GM12878 (cell line): ENCODE measurements around the gene OR6C70. TPM values are rescaled to one million over a fixed set of nuclear protein-coding genes. Genes with fewer than 3 reads are reported as not detected.

Experiments
- ATAC-seq: fragments of 200-7000 bp; cut with Tn5 transposase; 3 replicates; pipeline ENCODE4 v1.9.1; 2020; ENCODE audit warnings: mild to moderate bottlenecking, moderate library complexity
- BruUV-seq: library from RNA; stranded (reverse); fragments of 400-500 nt; replicated peaks from 2 replicates; lab custom pipeline; 2021; lab: Mats Ljungman, UMichigan
- CTCF ChIA-PET: fragments of 300-600 bp; sonication (Branson Sonifier 250); formaldehyde crosslinking; extraction: SDS; loops from one replicate; lab custom pipeline; 2021; ENCODE audit warnings: inconsistent platforms; lab: Yijun Ruan, JAX
- POLR2A ChIA-PET: fragments of 350-600 bp; formaldehyde crosslinking; extraction: SDS; loops from one replicate; lab custom pipeline; 2021; ENCODE audit warnings: inconsistent platforms; lab: Charles Lee
- RAD21 ChIA-PET: fragments of 300-600 bp; sonication (Branson Sonifier 250); formaldehyde crosslinking; loops from one replicate; lab custom pipeline; 2023; ENCODE audit warnings: antibody characterized with exemption; ENCODE audit not compliant: unreplicated experiment; lab: Charles Lee
- SMC1A ChIA-PET: fragments of 300-600 bp; sonication (Branson Sonifier 250); formaldehyde crosslinking; loops from one replicate; lab custom pipeline; 2023; ENCODE audit not compliant: unreplicated experiment, uncharacterized antibody; lab: Charles Lee
- DNase-seq: peaks from one replicate; pipeline ENCODE4 v3.0.0-alpha.2; 2011; ENCODE audit warnings: low read depth, low spot score
- FAIRE-seq: peaks from 3 replicates; lab custom pipeline; 2011; peaks lifted over from hg19 to GRCh38; lab: Jason Lieb, UNC
- H2AFZ ChIP-seq: 2 replicates; pipeline ENCODE4 v1.6.0; 2011; ENCODE audit warnings: low read depth, low read length, control low read depth; ENCODE audit not compliant: control insufficient read depth
- H3K27ac ChIP-seq: 2 replicates; pipeline ENCODE4 v1.5.1; 2011; ENCODE audit warnings: control low read depth; ENCODE audit not compliant: control insufficient read depth, insufficient read depth
- H3K27me3 ChIP-seq, 2 experiments: replicated peaks in 1 of 2; 2 replicates each; pipeline versions ENCODE4 v1.6.0 to v1.6.1; 2011; ENCODE audit warnings: low read length in 1 of 2; ENCODE audit not compliant: control insufficient read depth in 2 of 2, insufficient read depth in 2 of 2
- H3K36me3 ChIP-seq, 2 experiments: 2 replicates each; pipeline ENCODE4 v1.5.1; 2011; ENCODE audit warnings: low read length in 1 of 2; ENCODE audit not compliant: control insufficient read depth in 2 of 2, insufficient read depth in 2 of 2
- H3K4me1 ChIP-seq: 2 replicates; pipeline ENCODE4 v1.6.1; 2011; ENCODE audit warnings: mild to moderate bottlenecking, low read length, moderate library complexity, mixed read lengths; ENCODE audit not compliant: control insufficient read depth, insufficient read depth
- H3K4me2 ChIP-seq: 2 replicates; pipeline ENCODE4 v1.6.0; 2011; ENCODE audit warnings: control low read depth; ENCODE audit not compliant: control insufficient read depth, insufficient read depth
- H3K4me3 ChIP-seq: fragments of 200-600 bp; sonication (generic); 2 replicates; pipeline ENCODE4 v1.5.1; 2016
- H3K79me2 ChIP-seq: 2 replicates; pipeline ENCODE4 v1.6.0; 2011; ENCODE audit warnings: low read length; ENCODE audit not compliant: control insufficient read depth, insufficient read depth
- H3K9ac ChIP-seq: 2 replicates; pipeline ENCODE4 v1.8.0; 2011; ENCODE audit warnings: low read length, control low read depth, mixed read lengths; ENCODE audit not compliant: control insufficient read depth, insufficient read depth
- H3K9me3 ChIP-seq: replicated peaks from 3 replicates; pipeline ENCODE4 v1.5.1; 2011; ENCODE audit warnings: mild to moderate bottlenecking, low read length; ENCODE audit not compliant: control insufficient read depth, insufficient read depth
- H4K20me1 ChIP-seq: 2 replicates; pipeline ENCODE4 v1.6.0; 2011; ENCODE audit not compliant: control insufficient read depth, insufficient read depth
- CHD4 ChIP-seq: fragments of 200-600 bp; sonication (generic); IDR thresholded peaks from 2 replicates; pipeline ENCODE4 v1.6.1; 2016; ENCODE audit warnings: mild to moderate bottlenecking
- GATAD2B ChIP-seq: fragments of 450-650 bp; conservative IDR thresholded peaks from 2 replicates; pipeline ENCODE4 v1.6.1; 2017; ENCODE audit warnings: low read depth, mild to moderate bottlenecking, moderate library complexity
- HDAC6 ChIP-seq: fragments of 200-600 bp; sonication (generic); IDR thresholded peaks from one replicate; pipeline ENCODE4 v1.8.0; 2017; ENCODE audit warnings: antibody characterized with exemption; ENCODE audit not compliant: unreplicated experiment
- HSF1 ChIP-seq: fragments of 150-350 bp; IDR thresholded peaks from 2 replicates; pipeline ENCODE4 v1.6.1; 2014; ENCODE audit warnings: mild to moderate bottlenecking, low read depth, low read length
- JUND ChIP-seq: IDR thresholded peaks from 2 replicates; pipeline ENCODE4 v1.6.1; 2012; ENCODE audit warnings: low read depth, mild to moderate bottlenecking, low read length, improper control_type of control experiment, moderate library complexity
- KLF5 ChIP-seq: fragments of 450-650 bp; IDR thresholded peaks from 2 replicates; pipeline ENCODE4 v1.6.1; 2014; ENCODE audit warnings: mild to moderate bottlenecking; ENCODE audit not compliant: partially characterized antibody
- MAX ChIP-seq: IDR thresholded peaks from 2 replicates; pipeline ENCODE4 v1.6.1; 2012; ENCODE audit warnings: low read depth, low read length, improper control_type of control experiment
- NFXL1 ChIP-seq: fragments of 450-650 bp; IDR thresholded peaks from 2 replicates; pipeline ENCODE4 v1.6.1; 2017; ENCODE audit warnings: antibody characterized with exemption, mild to moderate bottlenecking, borderline replicate concordance
- PBX3 ChIP-seq: IDR thresholded peaks from 2 replicates; pipeline ENCODE4 v1.6.1; 2011; ENCODE audit warnings: mild to moderate bottlenecking, low read depth, low read length, moderate library complexity; ENCODE audit not compliant: insufficient replicate concordance
- POLR2AphosphoS2 ChIP-seq: IDR thresholded peaks from 2 replicates; pipeline ENCODE4 v1.6.1; 2011; ENCODE audit warnings: low read depth, mild to moderate bottlenecking, low read length, improper control_type of control experiment, moderate library complexity
- SKIL ChIP-seq: fragments of 450-650 bp; IDR thresholded peaks from 2 replicates; pipeline ENCODE4 v1.6.1; 2017; ENCODE audit warnings: mild to moderate bottlenecking, low read depth, inconsistent platforms; ENCODE audit not compliant: poor library complexity, severe bottlenecking
- SMAD1 ChIP-seq: fragments of 450-650 bp; IDR thresholded peaks from 2 replicates; pipeline ENCODE4 v1.6.1; 2018; ENCODE audit warnings: mild to moderate bottlenecking, low read depth; ENCODE audit not compliant: partially characterized antibody
- SMARCA5 ChIP-seq: fragments of 450-650 bp; IDR thresholded peaks from 2 replicates; pipeline ENCODE4 v1.6.1; 2017; ENCODE audit warnings: mild to moderate bottlenecking
- TCF3 ChIP-seq: IDR thresholded peaks from 2 replicates; pipeline ENCODE4 v1.6.1; 2012; ENCODE audit warnings: low read depth, mild to moderate bottlenecking, low read length, borderline replicate concordance; ENCODE audit not compliant: insufficient read depth
- ZNF274 ChIP-seq: IDR thresholded peaks from one replicate; pipeline ENCODE4 v1.8.0; 2011; ENCODE audit not compliant: insufficient read length, insufficient read depth
- in situ Hi-C: fragments of 300-500 bp; cut with MboI; formaldehyde crosslinking; loops from 9 replicates; pipeline ENCODE4 v1.14.3; 2018; ENCODE audit warnings: mixed read lengths
- intact Hi-C: fragments of 100-400 bp; cut with micrococcal nuclease; formaldehyde crosslinking; loops from one replicate; pipeline ENCODE4 v1.14.2; 2022; ENCODE audit not compliant: unreplicated experiment
- polyA plus RNA-seq, 11 experiments: library from polyadenylated mRNA; depleted of rRNA in 4 of 11; unstranded in 6 of 11; stranded (reverse) in 5 of 11; fragments of >200 nt; fragmentation: Nextera tagmentation in 4 of 11; fragmentation: Illumina TruSeq in 1 of 11; extraction: Ambion mirVana in 4 of 11; extraction: Trizol in 1 of 11; gene quantifications; 1 replicate in 1 of 11; 2 replicates in 10 of 11; pipeline versions ENCODE4 v1.2.1 to v1.2.3, GENCODE V29; 2011 to 2016; ENCODE audit warnings: inconsistent platforms in 2 of 11, missing spikeins in 2 of 11, low read depth in 1 of 11
- total RNA-seq, 4 experiments: library from RNA; depleted of rRNA in 3 of 4; stranded (reverse); fragments of >200 nt in 3 of 4; fragmentation: Illumina TruSeq in 1 of 4; extraction: Trizol in 1 of 4; gene quantifications; 2 replicates each; pipeline versions ENCODE4 v1.2.1 to v1.2.3, GENCODE V29; 2013 to 2021

Gene OR6C70
- total and polyA plus RNA-seq, 10 of the 15 experiments (the other 5 are each of a cell fraction or from before 2014, with no cell fraction given), result not detected

- no peak for TF ChIP-seq POLR2AphosphoS2
- TF ChIP-seq MAX, result no peak
- no peak for TF ChIP-seq TCF3
- no peak for TF ChIP-seq JUND
- no peak for TF ChIP-seq KLF5
- no peak for TF ChIP-seq GATAD2B
- TF ChIP-seq PBX3, result no peak
- no peak for TF ChIP-seq ZNF274
These were observed at the start of gene OR6C70 (continued) for GRCh38 chr12:55470088-55470829.

GRCh38 chr12:55516391-55516790, 46.5 kb upstream of the OR6C70 start:
- Histone ChIP-seq H3K36me3 (no peaks in the 10 kb centered on the region), H3K27ac (no peak overlapping the region), H3K4me1 (no peaks in the 10 kb centered on the region), H2AFZ (no peak overlapping the region), H3K27me3 (no peaks in the 10 kb centered on the region), H4K20me1 (no peaks in the 10 kb centered on the region), H3K9me3 (no peaks in the 10 kb centered on the region), H3K79me2 (no peaks in the 10 kb centered on the region), H3K4me3 (no peak overlapping the region), H3K9ac (no peak overlapping the region), H3K4me2 (no peak overlapping the region)
- DNase-seq, result no peak
- intact Hi-C loops (no loop called here), in situ Hi-C loops (no loop called here)
- ChIA-PET SMC1A (no interaction called here), POLR2A (no interaction called here), CTCF (no interaction called here), RAD21 (no interaction called here)
- BruUV-seq, result no TSS peak
- FAIRE-seq, result no peak
- ATAC-seq, result no peak
- TF ChIP-seq SKIL (no peak), CHD4 (no peak), HSF1 (no peak), GATAD2B (no peak), NFXL1 (no peak), KLF5 (no peak), SMARCA5 (no peak), SMAD1 (no peak), HDAC6 (no peak)
